HUDEP-2 (cell line): Measurements from ENCODE around the gene GABBR2.

Experiments used
- DNase-seq, 76 experiments: peaks; one replicate each; lab custom pipeline; 2025; ENCODE audit not compliant: unreplicated experiment in 76 of 76; lab: John Stamatoyannopoulos, UW

GABBR2 gene

DNA sequence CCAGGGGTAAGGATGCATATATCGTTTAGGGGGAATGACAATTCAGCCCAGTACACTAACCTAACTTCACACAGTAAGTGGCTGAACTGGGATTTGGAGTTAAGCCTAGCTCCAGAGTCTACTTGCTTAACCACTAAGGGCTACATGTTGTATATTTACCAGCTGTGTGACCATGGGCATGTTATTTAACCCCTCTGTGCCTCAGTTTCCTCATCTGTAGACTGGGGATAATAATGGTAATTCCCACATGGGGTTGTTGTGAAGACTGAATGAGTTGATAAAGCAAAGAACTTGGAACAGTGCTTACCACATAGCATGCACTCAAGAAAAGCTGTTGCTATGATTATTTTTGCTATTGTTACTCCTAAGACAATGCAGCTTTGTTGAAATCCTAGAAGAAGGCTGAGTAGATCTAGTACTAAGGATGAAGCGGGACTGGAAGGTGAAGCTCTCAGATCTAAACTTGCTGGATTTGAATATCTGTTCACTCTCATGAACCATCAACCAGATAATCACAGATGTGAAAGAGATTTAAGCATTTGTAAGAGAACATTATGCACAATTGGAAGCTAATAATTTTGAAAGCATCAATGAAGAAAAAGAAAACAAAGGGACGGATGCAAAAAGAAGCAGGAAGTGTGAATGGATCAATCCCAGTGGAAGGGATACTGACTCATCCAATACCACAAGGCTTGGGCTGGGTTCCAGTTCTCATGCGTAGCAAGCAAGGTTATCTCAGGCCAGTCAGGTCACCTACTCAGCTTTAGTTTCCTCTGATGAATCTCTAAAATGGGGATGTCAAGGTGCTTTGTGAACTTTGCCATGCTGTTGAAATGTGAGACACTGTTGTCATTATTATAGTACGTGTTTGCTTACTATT is 374.8 kb downstream of the GABBR2 start:
- DNase-seq = no peak

DNA sequence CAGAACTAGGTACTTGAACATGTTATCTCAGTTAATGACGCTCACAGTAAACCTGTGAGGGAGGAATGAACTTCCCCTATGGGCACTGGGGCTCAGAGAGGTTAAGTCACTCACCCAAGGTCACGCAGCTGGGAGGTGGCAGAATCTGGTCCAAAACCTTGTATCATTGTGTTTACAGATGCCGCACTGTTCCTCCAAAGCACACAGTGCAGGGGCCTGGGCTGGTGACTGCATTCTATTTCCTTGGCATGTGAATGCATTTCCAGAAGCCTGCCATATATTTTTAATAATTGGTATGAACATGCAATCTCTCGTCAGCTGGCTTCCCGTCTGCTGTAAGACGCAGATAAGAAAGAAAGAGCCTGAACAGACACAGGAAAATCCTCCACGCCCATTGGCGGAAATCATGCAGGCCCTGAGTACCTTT is 376.3 kb downstream of the GABBR2 start:
- peak in 14 of 76 experiments; percentile 3 to 23 (median 10) for DNase-seq

DNA sequence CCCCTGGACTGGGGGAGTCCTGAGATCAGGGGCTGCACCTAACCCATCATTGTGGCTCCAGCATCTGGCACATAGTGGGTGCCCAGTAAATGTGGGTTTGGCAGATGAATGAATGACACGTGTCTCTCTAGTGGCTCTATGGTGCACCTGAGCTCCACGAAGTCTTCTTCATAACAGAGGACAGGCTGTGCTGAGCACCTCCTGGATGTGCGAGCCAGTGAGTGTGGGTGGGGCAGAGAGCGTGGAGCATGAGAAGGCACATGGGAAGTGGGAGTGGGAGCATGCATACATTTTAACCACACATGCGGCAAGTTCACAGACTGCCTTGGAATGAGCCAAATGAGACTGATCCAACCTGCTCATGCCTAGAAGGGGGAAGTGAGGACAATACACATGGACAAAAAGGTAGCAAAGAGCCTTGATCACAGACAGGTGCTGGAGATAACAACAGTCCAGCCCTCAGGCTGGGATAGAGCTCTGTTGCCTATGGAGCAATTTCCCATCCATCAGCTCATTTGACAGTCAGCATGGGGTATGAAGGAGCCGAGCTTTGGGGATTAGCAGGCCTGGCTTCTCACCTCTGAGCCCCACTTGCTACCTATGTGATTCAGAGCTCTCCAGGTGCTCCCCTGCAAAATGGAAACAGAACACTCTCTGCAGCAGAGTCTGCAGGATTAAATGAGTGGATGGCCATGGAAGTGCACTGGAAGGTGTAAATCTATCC is 377.0 kb downstream of the GABBR2 start:
- DNase-seq = no peak

DNA sequence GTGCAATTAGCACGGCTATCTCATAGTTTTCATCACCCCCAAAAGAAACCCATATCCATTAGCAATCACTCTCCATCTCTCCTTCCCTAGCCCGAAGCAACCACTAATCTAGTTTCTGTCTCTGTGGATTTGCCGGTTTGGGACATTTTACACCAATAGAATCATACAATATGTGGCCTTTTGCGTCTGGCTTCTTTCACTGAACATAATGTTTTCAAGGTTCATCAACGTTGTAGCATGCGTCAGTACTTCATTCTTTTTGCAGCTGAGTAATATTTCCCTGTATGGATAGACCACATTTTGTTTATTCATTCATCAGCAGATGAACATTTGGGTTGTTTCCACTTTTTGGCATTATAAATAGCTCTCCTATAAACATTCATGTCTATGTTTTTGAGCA is 377.9 kb downstream of the GABBR2 start:
- no peak for DNase-seq

DNA sequence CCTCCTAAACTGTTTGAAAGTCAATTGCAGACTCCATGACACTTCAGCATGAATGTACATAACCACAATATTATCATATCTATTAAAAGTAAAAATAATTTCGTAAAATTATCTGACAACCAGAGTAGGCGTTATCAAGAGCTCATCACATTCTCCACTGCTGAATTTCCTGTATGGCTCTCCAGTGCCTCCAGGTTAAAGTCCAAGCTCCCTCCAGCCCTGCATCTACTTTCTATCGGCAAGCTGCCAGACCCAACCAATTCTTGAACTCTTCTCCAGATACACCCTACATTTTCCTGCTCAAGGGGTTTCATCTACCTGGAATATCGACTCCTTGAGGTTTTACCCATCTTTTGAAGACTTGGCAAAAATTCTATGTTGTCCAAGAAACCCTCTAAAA is 378.8 kb downstream of the GABBR2 start:
- DNase-seq = no peak

DNA sequence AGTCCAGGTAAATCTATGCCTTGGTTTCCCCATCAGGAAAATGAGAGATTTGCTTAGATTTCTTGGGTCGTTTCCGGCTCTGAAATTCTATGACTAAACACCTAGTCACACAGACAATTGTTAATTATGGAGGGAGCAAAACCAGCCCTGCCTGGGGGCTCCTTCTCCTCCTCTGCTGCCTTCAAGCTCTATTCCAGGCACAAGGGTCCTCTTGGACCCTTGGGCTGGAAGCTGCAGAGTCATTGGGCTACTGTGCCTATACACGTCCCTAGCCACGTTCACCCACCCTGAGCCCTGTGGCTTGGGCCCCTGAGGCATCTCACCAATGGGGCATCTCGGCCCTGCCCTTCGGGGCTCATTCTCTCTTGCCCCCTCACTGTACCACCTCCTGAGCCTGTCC is 379.5 kb downstream of the GABBR2 start:
- no peak for DNase-seq

DNA sequence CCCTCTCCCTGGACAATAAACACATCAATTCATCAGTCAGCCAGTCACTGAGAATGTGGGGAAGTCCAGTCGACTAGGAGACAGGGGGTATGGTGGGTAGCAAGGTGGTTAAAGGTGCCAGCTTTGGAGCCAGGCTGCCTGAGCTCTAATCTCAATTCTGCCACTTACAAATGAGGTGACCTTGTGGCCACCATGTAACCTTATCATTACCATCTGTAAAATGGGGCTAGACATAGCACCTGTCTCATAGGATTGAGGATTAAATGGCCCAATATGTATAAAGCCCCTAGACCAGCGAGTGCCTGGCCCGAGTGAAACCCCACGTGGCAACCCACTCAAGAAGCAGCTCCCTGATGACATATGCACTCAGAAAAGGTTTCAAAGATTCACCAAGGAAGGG is 380.0 kb downstream of the GABBR2 start:
- no peak for DNase-seq

DNA sequence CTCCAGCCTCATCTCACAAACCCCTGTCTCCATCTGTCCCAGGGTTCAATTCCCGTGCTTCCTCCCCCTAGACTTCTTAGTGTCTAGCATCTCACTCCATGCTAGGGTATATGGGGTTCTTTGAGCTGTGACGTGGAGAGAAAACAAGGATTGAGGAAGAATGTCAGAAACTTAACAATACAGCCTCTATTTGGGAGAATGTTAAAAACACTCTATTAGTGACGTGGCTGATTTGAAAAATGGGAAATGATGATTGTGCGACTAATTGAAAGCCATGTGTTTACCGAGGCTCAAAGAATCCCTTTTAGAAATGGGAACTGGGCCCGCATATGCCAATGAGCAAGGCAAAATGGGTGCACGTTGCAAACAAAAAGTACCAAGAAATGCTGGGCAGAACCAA is 380.6 kb downstream of the GABBR2 start:
- DNase-seq = no peak

DNA sequence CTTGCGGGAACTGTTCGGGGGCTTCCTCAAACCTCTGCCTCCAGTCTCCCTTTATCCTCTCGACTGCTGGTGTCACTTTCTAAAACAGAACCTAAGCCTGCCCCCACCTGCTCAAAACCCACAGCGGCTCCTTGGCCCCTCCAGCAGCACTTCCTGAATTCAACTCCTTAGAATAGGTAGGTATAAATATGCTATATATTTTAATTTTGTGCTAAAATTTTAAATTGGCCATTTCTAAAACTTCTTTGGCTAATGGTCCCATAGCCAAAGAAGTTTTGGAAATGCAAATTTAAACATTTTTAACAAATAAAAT is 381.5 kb downstream of the GABBR2 start:
- no peak for DNase-seq

DNA sequence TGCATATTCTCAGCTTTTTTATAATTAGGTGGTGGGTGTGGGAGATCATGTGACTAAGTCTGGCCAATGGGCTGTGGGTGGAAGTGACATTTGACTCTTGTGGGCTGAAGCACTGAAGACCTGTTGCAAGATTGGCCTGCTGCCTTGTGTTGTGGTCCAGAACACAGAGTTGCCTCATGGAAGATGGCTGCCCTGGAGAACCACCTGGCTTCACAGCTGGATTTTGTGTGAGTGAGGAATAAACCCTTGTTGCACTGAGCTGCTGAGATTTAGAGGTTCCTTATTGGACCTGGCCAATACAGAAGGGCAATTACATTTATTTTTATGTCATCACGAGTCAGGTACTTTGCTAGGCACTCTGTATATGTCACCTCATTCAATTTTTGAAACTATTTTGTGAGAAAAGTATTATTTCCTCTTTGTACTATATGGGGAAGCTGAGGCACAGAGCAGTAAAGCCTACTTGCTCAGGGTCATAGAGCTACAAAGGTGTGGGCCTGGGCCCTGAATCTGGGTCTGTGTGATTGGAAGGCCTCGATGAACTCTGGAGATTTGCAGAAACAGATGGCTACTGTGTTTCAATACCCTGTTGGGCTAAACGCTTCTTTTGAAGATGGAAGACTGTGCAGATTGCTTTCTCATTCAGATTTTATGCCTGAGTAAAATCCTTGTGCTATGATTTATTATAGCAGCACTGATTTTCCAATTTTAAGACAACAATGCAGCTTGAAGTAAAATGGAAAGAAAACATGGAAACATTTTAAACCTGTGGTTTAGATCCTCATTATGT is 382.1 kb downstream of the GABBR2 start:
- no peak for DNase-seq

DNA sequence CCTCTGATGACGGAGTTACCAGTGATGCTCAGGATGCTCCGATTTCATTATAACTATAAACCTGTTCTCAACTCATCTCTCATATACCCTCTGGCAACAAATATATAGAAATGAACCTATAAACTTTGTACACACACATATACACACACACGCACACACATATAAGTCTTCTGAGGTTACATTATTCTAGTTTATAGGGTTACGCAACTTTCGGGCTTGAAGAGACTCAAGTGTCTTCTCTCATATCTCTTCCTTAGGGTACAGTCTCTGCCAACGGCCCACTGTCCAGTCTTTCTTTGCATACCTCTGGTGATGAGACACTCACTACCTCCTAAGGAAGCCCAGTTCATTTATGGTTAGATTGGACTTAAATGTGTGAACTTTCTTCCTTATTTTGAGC is 383.9 kb downstream of the GABBR2 start:
- DNase-seq = no peak

DNA sequence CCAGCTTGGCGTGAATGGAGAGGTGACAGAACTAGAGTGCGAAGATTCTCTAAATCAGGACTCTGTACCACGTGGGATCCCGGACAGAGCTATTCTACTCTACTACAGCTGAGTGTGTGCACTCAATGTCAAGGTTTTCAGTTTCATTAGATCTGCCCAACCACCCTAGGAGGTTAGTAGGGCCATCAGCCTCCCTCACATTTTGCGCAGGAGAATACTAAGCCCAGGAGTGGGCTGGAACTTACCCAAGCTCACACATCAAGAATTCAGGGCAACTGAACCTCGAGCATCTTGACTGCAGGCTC is 385.0 kb downstream of the GABBR2 start:
- no peak for DNase-seq

DNA sequence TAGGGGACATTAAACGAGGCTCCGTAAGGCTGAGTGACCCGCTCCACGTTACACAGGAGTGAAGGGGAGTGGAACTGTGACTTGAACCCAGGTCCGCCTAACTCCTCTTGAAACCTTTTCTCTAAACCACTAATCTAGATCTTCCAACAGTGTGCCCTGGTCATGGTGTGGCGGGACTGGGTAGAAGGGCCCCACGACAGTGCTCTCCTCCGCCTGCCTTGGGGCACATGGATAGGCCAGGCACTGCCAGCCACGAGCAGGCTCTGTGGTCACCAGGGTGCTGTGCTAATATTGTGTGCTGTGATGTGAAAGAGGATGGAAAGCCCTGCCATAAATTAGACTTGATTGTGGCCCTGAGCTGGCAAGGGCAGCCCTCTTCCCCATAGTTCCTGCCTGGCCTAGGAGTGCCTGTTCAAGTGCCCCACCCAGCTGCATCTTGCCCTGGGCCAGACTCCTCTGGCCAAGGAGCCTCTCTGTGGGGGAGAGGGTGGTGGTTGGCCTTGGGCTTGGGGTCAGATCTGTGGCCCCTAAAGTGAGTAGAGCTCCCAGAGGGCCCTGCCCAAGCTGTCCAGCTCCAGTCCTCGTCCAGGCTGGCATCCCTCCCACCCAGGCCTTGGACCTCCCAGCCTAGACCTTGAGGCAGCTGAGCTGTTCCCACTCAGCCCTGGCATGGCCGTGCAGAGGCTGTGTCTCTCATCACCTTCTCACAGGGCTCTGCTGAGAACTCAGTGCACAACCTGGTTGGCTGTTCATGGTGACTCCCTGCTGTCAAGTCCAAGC is 385.5 kb downstream of the GABBR2 start:
- DNase-seq = no peak

DNA sequence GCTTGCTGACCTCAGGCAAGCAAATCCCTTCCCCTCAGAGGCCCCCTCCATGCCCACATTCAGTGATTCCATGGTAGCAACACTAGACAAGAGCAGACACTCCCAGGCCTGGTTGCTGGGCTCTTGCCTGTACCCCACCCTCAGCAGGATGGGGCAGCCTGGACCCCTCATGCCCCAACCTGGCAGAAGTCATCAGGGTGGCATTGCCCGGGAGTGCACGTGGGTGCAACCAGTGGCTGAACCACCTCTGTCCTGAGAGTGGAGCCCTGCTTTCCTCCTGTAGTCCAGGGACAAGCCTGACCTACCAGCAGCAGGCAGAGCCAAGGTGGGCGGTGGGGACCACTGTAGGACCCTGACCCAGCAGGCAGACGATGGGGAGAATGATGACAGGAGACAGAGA is 387.5 kb downstream of the GABBR2 start:
- no peak for DNase-seq

DNA sequence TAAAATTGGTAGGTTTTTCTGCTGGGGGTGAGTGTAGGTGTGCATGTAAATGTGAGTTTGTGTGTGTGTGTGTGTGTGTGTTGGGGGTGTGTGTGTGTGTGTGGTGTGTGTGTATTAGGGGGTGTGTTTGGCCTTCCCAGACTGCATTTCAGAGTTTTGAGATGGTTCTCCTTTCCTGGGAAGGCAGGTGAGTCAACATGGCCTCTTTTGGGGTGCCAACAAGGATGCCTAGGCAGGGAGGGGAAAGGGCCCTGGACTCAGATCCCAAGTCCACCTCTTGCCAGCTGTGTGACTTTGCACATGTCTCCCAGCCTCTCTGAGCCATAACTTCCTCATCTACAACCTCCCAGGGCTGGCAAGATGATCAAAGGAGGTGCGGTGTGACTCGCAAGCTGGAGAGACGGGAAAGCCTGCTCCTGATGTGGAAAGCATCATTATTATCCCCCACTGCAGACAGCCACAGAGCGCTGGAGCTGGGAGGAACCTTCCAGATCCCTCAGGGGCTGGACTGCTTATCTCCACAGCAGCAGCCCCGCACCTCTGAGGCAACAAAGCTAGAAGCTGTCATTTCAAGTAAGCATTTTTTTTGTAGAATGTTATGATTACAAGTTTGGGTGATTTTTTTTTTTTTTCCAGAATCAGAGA is 389.8 kb downstream of the GABBR2 start:
- no peak for DNase-seq

DNA sequence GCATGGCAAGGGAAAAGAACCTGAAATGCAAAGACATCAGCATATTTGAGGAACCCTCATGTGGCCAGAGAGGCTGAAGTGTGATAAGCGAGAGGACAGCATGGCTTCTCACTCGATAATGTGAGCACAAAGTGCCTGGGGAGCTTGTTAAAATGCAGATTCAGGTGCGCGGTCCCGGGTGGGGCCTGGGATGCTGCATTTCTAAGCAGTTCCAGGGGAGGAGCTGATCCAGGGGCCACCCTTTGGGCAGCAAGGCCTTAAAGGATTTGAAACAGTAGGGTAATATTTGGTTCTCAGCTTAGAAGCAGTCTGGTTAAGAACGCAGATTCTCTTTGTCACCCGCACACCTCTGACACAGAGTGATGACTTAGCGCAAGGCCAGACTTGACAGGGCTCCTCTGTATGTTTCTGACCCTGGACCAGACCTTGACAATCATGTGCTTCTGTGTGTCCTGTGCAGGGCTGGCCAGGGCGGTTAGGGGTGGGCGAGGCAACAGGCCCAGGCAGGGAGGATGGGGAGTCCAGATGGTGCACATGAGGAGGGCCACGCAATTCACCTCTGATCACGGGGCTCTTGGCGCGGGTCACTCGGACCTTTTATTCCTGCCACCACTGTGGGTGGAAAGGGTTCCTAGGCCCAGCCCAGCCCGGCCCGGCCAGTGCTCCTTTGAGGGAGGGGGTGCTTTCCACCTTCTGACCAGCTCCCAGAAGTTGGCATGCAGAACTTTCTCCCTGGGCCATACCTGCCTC is 390.5 kb downstream of the GABBR2 start:
- no peak for DNase-seq

DNA sequence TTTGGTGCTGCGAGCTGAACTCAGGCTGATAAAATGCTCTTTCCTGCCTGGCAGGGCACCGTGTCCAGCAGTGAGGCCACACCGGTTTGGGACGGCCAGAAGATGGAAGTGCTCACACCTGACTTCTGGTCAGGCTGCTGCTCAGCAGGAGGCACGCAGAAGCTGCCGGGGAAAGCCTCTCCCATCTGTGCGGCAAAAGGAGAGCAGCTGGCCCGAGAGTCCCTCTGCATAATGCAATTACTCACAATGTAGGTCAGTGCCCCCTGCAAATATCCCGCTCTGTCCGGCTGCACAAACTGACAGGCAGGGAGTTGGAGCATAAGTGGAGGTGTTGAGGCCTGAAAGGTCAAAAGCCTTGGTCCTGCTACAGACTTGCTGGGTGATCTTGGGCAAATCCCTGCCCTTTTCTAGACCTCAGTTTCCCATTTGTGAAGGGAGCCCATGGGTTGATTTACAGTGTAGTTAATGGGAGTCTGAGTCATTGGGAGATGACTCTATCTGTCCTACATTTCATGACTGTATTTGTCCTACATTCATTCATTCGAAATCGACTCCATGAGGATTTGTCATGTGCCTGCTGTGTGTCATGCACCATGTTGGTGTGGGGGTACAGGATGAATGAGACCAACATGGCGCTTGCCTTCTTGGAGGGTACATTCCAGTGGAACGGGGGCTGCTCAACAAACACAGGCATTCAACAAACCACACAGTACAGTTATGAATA is 391.4 kb downstream of the GABBR2 start:
- no peak for DNase-seq

DNA sequence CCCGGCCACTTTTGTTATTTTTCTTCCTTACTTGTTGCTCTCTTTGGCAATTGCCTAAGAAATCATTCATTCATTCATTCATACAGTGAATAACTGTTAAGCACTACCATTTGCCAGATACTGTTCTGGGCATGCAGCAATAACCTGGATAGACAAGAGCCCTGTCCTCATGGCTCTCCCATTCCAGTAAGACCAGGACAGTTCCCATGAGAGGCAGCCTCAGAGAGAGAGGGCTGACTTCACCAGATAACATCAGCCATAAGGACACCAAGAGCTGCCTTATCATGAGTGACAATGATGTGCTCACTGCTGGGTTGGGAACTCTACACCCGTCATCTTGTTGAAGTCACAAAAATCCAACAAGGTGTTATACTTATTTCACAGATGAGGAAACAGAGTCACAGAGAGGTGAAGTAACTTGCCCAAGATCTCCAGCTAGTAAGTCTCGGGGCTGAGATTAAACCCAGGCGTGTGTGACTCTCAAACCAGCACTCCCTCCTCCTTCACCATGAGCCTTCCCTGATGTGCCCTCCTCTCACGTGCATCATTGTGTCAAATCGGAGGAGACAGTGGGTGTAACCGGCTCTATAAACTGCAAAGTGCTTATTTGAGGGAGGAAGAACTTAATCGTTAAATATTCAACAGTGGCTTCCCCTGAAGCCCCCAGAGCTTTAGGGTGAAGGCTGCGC is 392.1 kb downstream of the GABBR2 start:
- no peak for DNase-seq
